ENCODE measurements around the gene A3GALT2. TPM values are rescaled to one million over a fixed set of nuclear protein-coding genes. Genes with fewer than 3 reads are reported as not detected.

A3GALT2 gene
- total RNA-seq, 1 experiment from 2014 or later: not detected

- H3K9me3 Mint-ChIP-seq (ENCODE audit: unreplicated experiment): no peaks in the 10 kb centered on the region
- ChIA-PET POLR2A (no interaction called here), CTCF (no interaction called here)
- TF ChIP-seq CTCF (IDR thresholded peaks at IDR 0.05; ENCODE audit: insufficient read depth in 1 of 2, low read depth in 1 of 2, low read length in 1 of 2, severe bottlenecking in 1 of 2, unreplicated experiment in 1 of 2): no peak
- intact Hi-C loops (cut with micrococcal nuclease; ENCODE audit: unreplicated experiment): loop anchor here (5.0 kb wide), 2 partner anchors 40 to 160 kb away; no protein-coding TSS in a partner anchor
- peaks cover 46% of the 10 kb centered on the region for H3K36me3 Mint-ChIP-seq (ENCODE audit: insufficient read depth, unreplicated experiment)
- Histone ChIP-seq H3K4me1 (no peaks in the 10 kb centered on the region), H3K27me3 (replicated peaks; ENCODE audit: control insufficient read depth, insufficient read depth, low read length) (no peaks in the 10 kb centered on the region), H3K4me3 (ENCODE audit: low read depth, low read length) (no peak overlapping the region), H3K9me3 (no peaks in the 10 kb centered on the region), H3K36me3 (ENCODE audit: control insufficient read depth, insufficient read depth, low read length) (no peaks in the 10 kb centered on the region)
- no peak for DNase-seq
- H3K27me3 Mint-ChIP-seq (ENCODE audit: insufficient read depth, unreplicated experiment): no peaks in the 10 kb centered on the region
- no peak overlapping the region for H3K4me3 Mint-ChIP-seq (ENCODE audit: unreplicated experiment)
- H3K27ac Mint-ChIP-seq (ENCODE audit: unreplicated experiment): no peak overlapping the region
- BruUV-seq (replicated peaks): no TSS peak
- H3K4me1 Mint-ChIP-seq (ENCODE audit: low read depth, unreplicated experiment): no peaks in the 10 kb centered on the region
Measured at GRCh38 chr1:33296824-33297223, 24.1 kb downstream of the A3GALT2 start.

- Histone ChIP-seq H3K27me3 (replicated peaks; ENCODE audit: control insufficient read depth, insufficient read depth, low read length) (no peaks in the 10 kb centered on the region), H3K9me3 (no peaks in the 10 kb centered on the region), H3K4me3 (ENCODE audit: low read depth, low read length) (no peak overlapping the region), H3K36me3 (ENCODE audit: control insufficient read depth, insufficient read depth, low read length) (no peaks in the 10 kb centered on the region), H3K4me1 (no peaks in the 10 kb centered on the region)
- Mint-ChIP-seq H3K9me3 (ENCODE audit: unreplicated experiment) (no peaks in the 10 kb centered on the region), H3K4me1 (ENCODE audit: low read depth, unreplicated experiment) (no peaks in the 10 kb centered on the region), H3K36me3 (ENCODE audit: insufficient read depth, unreplicated experiment) (peaks cover 46% of the 10 kb centered on the region), H3K4me3 (ENCODE audit: unreplicated experiment) (no peak overlapping the region), H3K27ac (ENCODE audit: unreplicated experiment) (no peak overlapping the region), H3K27me3 (ENCODE audit: insufficient read depth, unreplicated experiment) (no peaks in the 10 kb centered on the region)
- no peak for DNase-seq
- POLR2A ChIA-PET: no interaction called here
- BruUV-seq (replicated peaks): no TSS peak
- TF ChIP-seq CTCF (IDR thresholded peaks at IDR 0.05; ENCODE audit: insufficient read depth in 1 of 2, low read depth in 1 of 2, low read length in 1 of 2, severe bottlenecking in 1 of 2, unreplicated experiment in 1 of 2): no peak
- intact Hi-C loops (cut with micrococcal nuclease; ENCODE audit: unreplicated experiment): loop anchor here (5.0 kb wide), 2 partner anchors 41 to 161 kb away; no protein-coding TSS in a partner anchor
- CTCF ChIA-PET: interaction anchor here (0.6 to 1.5 kb wide), 17 partner anchors 21 to 317 kb away, joined by 3 to 11 read pairs (median 4); partner anchors contain the start of gene A3GALT2
Measured at GRCh38 chr1:33296082-33296458, 24.8 kb downstream of the A3GALT2 start.

GRCh38 chr1:33295450-33296081 lies 25.3 kb downstream of the A3GALT2 start:
- no peaks in the 10 kb centered on the region for H3K36me3 ChIP-seq (ENCODE audit: control insufficient read depth, insufficient read depth, low read length)
- Mint-ChIP-seq H3K9me3 (ENCODE audit: unreplicated experiment) (no peaks in the 10 kb centered on the region), H3K36me3 (ENCODE audit: insufficient read depth, unreplicated experiment) (peaks cover 46% of the 10 kb centered on the region), H3K4me3 (ENCODE audit: unreplicated experiment) (no peak overlapping the region), H3K27ac (ENCODE audit: unreplicated experiment) (no peak overlapping the region), H3K27me3 (ENCODE audit: insufficient read depth, unreplicated experiment) (no peaks in the 10 kb centered on the region), H3K4me1 (ENCODE audit: low read depth, unreplicated experiment) (no peaks in the 10 kb centered on the region)
- H3K27me3 ChIP-seq (replicated peaks; ENCODE audit: control insufficient read depth, insufficient read depth, low read length): no peaks in the 10 kb centered on the region
- BruUV-seq (replicated peaks): no TSS peak
- intact Hi-C loops (cut with micrococcal nuclease; ENCODE audit: unreplicated experiment): loop anchor here (1.0 to 5.0 kb wide), 4 partner anchors 42 to 162 kb away; no protein-coding TSS in a partner anchor
- peak; percentile 78 to 80 for TF ChIP-seq CTCF (IDR thresholded peaks at IDR 0.05; ENCODE audit: insufficient read depth in 1 of 2, low read depth in 1 of 2, low read length in 1 of 2, severe bottlenecking in 1 of 2, unreplicated experiment in 1 of 2)
- POLR2A ChIA-PET: no interaction called here
- no peaks in the 10 kb centered on the region for H3K4me1 ChIP-seq
- no peak overlapping the region for H3K4me3 ChIP-seq (ENCODE audit: low read depth, low read length)
- H3K9me3 ChIP-seq: no peaks in the 10 kb centered on the region
- DNase-seq: peak; percentile 72 to 84
- CTCF ChIA-PET: interaction anchor here (0.6 to 1.5 kb wide), 19 partner anchors 21 to 318 kb away, joined by 3 to 11 read pairs (median 4); partner anchors contain the start of gene A3GALT2

Data from Caco-2 (cell line).